GM19238 (cell line): ENCODE results near the gene PRAMEF26.
"Not testable (repeated sequence)": the region's sequence is repeated elsewhere in the genome, so short reads cannot be mapped to it uniquely, and the experiment has no call there.

ENCODE experiments used
- DNase-seq: peaks from one replicate; pipeline ENCODE4 v3.0.0; 2011; ENCODE audit warnings: low spot score; ENCODE audit not compliant: insufficient read length

The PRAMEF26 gene

DNA sequence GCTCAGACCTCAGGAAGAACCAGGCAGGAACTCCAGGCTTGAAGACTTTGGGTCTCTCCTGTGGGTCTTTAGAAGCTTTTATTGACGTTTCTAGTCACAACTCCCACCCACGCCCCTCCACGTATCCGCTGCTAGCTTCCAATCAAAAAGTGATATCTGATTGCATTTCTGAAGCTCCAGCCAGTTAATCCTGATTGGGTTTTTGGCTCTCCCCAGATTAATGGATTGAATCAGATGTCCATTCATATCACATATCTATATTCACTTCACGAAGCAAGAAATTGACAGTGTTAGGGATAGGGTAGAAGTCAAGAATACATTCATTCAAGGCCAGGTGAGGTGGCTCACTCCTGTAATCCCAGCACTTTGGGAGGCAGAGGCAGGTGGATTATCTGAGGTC lies at the start of gene PRAMEF26:
TSS of gene PRAMEF26 (minus strand) at position 101 of the 400 bp plus-strand sequence. CDS start 2,914 bp downstream, outside the sequence.
- not testable (repeated sequence) for DNase-seq

DNA sequence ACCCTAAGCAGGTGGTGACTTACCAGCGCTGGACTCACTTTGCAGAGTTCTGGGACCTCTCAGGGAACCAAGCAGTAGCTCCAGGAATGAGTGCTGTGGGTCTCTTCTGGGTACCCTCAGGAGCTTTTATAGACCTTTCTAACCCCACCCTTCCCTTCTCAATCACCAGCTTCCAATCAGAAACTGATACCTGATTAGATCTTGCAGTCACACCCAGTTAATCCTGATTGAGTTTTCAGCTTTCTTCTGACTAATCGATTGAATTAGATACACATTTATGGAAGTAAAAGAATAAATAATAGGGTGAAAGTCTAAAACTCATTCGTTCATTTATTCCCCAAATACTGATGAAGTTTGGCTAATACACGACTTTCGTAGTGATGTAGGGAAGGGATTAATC lies 45.5 kb upstream of the PRAMEF26 start, which contains the start of gene PRAMEF13:
TSS of gene PRAMEF13 (minus strand) at position 101 of the 400 bp plus-strand sequence. CDS start 1,820 bp downstream, outside the sequence.
- not testable (repeated sequence) for DNase-seq

DNA sequence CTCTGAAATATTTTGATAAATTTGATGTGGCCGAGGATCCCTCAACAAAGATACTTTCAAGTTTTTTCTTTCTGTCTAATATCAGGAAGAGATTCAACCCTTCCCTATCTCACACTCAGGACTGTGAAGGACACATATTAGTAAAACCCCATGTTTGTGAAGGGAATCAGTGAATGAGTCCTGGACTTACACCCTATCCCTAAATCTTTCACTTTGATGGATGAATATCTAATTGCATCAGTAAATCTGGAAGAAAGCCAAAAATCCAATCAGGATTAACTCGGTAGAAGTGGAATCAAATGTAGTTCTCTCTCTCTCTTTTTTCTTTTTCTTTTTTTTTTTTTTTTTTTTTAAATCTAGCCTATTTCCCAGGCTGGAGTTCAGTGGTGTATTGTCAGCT lies 15.7 kb upstream of the PRAMEF26 start, which contains the start of gene PRAMEF9:
TSS of gene PRAMEF9 (plus strand) at position 301 of the 400 bp plus-strand sequence. CDS start 3,433 bp downstream, outside the sequence.
- not testable (repeated sequence) for DNase-seq

DNA sequence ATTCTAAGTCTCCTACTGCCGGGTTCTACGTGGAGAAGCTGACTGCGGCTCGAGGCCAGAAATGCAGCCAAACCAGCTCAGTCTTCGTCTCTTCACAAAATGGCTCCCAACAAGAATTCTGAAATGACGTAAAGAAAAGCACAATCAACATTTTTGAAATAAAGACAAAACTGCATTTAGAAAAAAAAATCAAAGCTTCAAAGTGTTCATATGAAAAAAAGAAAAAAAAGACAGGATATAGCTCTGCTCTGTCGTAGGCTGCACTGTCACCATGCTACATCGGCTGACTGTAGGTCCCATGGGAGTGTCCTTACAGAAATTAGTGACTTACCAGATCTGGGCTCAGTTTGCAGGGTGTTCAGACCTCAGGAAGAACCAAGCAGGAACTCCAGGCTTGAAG lies 9.7 kb upstream of the PRAMEF26 start, which contains the start of gene HNRNPCL4:
TSS of gene HNRNPCL4 (minus strand) at position 101 of the 400 bp plus-strand sequence. CDS start 164 bp downstream, outside the sequence.
- not testable (repeated sequence) for DNase-seq

DNA sequence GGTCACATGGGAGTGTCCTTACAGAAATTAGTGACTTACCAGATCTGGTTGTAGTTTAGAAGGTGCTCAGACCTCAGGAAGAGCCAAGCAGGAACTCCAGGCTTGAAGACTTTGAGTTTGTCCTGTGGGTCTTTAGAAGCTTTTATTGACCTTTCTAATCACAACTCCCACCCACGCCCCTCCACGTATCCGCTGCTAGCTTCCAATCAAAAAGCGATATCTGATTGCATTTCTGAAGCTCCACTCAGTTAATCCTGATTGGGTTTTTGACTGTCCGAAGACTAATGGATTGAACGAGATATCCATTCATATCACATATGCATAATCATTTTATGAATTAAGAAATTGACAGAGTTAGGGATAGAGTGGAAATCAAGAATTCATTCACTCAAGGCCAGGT lies 39.1 kb downstream of the PRAMEF26 start, which contains the start of gene HNRNPCL2:
TSS of gene HNRNPCL2 (minus strand) at position 101 of the 400 bp plus-strand sequence. CDS start 454 bp downstream, outside the sequence.
- DNase-seq, result not testable (repeated sequence)
